Glutamatergic neuron (in vitro differentiated cells): Measurements from ENCODE around the gene ITSN1. TPM values are rescaled to one million over a fixed set of nuclear protein-coding genes. Genes with fewer than 3 reads are reported as not detected.

Source experiments
- DNase-seq: peaks from one replicate; pipeline ENCODE4 v3.0.0; 2022
- H3K27ac Mint-ChIP-seq: one replicate; pipeline ENCODE4 v1.8.0; 2020; ENCODE audit warnings: mild to moderate bottlenecking, mixed read lengths, inconsistent platforms; ENCODE audit not compliant: unreplicated experiment
- H3K27me3 Mint-ChIP-seq: one replicate; pipeline ENCODE4 v1.8.0; 2020; ENCODE audit warnings: mild to moderate bottlenecking, moderate library complexity, mixed read lengths, inconsistent platforms; ENCODE audit not compliant: unreplicated experiment
- H3K36me3 Mint-ChIP-seq: one replicate; pipeline ENCODE4 v1.8.0; 2020; ENCODE audit warnings: mild to moderate bottlenecking, mixed read lengths, inconsistent platforms; ENCODE audit not compliant: unreplicated experiment
- H3K4me1 Mint-ChIP-seq: one replicate; pipeline ENCODE4 v1.8.0; 2020; ENCODE audit warnings: mild to moderate bottlenecking, low read depth, mixed read lengths, inconsistent platforms; ENCODE audit not compliant: unreplicated experiment
- H3K4me3 Mint-ChIP-seq: one replicate; pipeline ENCODE4 v1.8.0; 2020; ENCODE audit warnings: mild to moderate bottlenecking, mixed read lengths, inconsistent platforms; ENCODE audit not compliant: unreplicated experiment
- H3K9me3 Mint-ChIP-seq: one replicate; pipeline ENCODE4 v1.8.0; 2020; ENCODE audit warnings: mild to moderate bottlenecking, moderate library complexity, mixed read lengths, inconsistent platforms; ENCODE audit not compliant: unreplicated experiment
- CTCF ChIP-seq: fragments of 200-600 bp; sonication (generic); IDR thresholded peaks from one replicate; pipeline ENCODE4 v1.5.0; 2021; ENCODE audit not compliant: partially characterized antibody, unreplicated experiment
- total RNA-seq: library from RNA; stranded (reverse); fragmentation: NEBNext Ultra II Directional; extraction: Animal tissue kit (Norgen Biotek cat#: 25700); gene quantifications from one replicate; pipeline ENCODE4 v1.2.1, GENCODE V29; 2021; ENCODE audit not compliant: unreplicated experiment

Gene ITSN1
- total RNA-seq, 1 donor from 2014 or later, result 89.1 TPM

GRCh38 chr21:33650929-33651509 is 8.7 kb downstream of the ITSN1 start:
- Mint-ChIP-seq H3K4me1 (peaks cover 16% of the 10 kb centered on the region), H3K9me3 (peaks cover under 1% of the 10 kb centered on the region), H3K36me3 (peaks cover 4% of the 10 kb centered on the region), H3K27ac (no peak overlapping the region), H3K4me3 (no peak overlapping the region), H3K27me3 (peaks cover 1% of the 10 kb centered on the region)
- TF ChIP-seq CTCF, result no peak
- DNase-seq, result no peak

- peaks cover 1% of the 10 kb centered on the region for H3K27me3 Mint-ChIP-seq
- no peak overlapping the region for H3K4me3 Mint-ChIP-seq
- H3K4me1 Mint-ChIP-seq, result peaks cover 16% of the 10 kb centered on the region
- peaks cover 4% of the 10 kb centered on the region for H3K36me3 Mint-ChIP-seq
- H3K9me3 Mint-ChIP-seq, result peaks cover 1% of the 10 kb centered on the region
- TF ChIP-seq CTCF, result no peak
- no peak for DNase-seq
- H3K27ac Mint-ChIP-seq, result no peak overlapping the region
Measured at GRCh38 chr21:33651965-33652680, 9.8 kb downstream of the ITSN1 start.

GRCh38 chr21:33654412-33654811 is 12.1 kb downstream of the ITSN1 start:
- Mint-ChIP-seq H3K4me3 (no peak overlapping the region), H3K36me3 (peaks cover 4% of the 10 kb centered on the region), H3K27ac (no peak overlapping the region), H3K27me3 (no peaks in the 10 kb centered on the region), H3K9me3 (peaks cover 4% of the 10 kb centered on the region), H3K4me1 (peaks cover 16% of the 10 kb centered on the region)
- TF ChIP-seq CTCF, result no peak
- DNase-seq, result no peak

GRCh38 chr21:33655588-33656221 is 13.4 kb downstream of the ITSN1 start:
- H3K27ac Mint-ChIP-seq, result no peak overlapping the region
- TF ChIP-seq CTCF, result no peak
- peaks cover 4% of the 10 kb centered on the region for H3K36me3 Mint-ChIP-seq
- no peak overlapping the region for H3K4me3 Mint-ChIP-seq
- DNase-seq, result no peak
- H3K9me3 Mint-ChIP-seq, result peaks cover 4% of the 10 kb centered on the region
- H3K4me1 Mint-ChIP-seq, result peaks cover 15% of the 10 kb centered on the region
- no peaks in the 10 kb centered on the region for H3K27me3 Mint-ChIP-seq

- peaks cover 5% of the 10 kb centered on the region for H3K4me1 Mint-ChIP-seq
Measured at GRCh38 chr21:33657124-33657820, 15.0 kb downstream of the ITSN1 start.

More at GRCh38 chr21:33657124-33657820, 15.0 kb downstream of the ITSN1 start:
- peaks cover 4% of the 10 kb centered on the region for H3K9me3 Mint-ChIP-seq
- no peak for DNase-seq
- no peak for TF ChIP-seq CTCF
- H3K27me3 Mint-ChIP-seq, result no peaks in the 10 kb centered on the region
- H3K4me3 Mint-ChIP-seq, result no peak overlapping the region
- H3K27ac Mint-ChIP-seq, result no peak overlapping the region
- H3K36me3 Mint-ChIP-seq, result peaks cover 4% of the 10 kb centered on the region
